ENCODE results near the gene DNAJB6.

Gene DNAJB6

GRCh38 chr7:157431173-157431950, 94.6 kb downstream of the DNAJB6 start:
- DNase-seq, result peak; percentile 2

- no peak for DNase-seq
Measured at GRCh38 chr7:157431951-157432540, 95.2 kb downstream of the DNAJB6 start.

GRCh38 chr7:157432541-157432956, 95.7 kb downstream of the DNAJB6 start:
- DNase-seq, result peak; percentile 40

- peak; percentile 71 for DNase-seq
Measured at GRCh38 chr7:157432957-157433576, 96.3 kb downstream of the DNAJB6 start.

- no peak for DNase-seq
Measured at GRCh38 chr7:157433628-157434027, 96.8 kb downstream of the DNAJB6 start.

GRCh38 chr7:157434231-157434630, 97.4 kb downstream of the DNAJB6 start:
- DNase-seq, result no peak

- DNase-seq, result no peak
Measured at GRCh38 chr7:157434701-157435100, 97.9 kb downstream of the DNAJB6 start.

GRCh38 chr7:157436076-157436475, 99.3 kb downstream of the DNAJB6 start:
- no peak for DNase-seq

GRCh38 chr7:157436763-157437480, 100.1 kb downstream of the DNAJB6 start:
- DNase-seq, result no peak

- DNase-seq, result no peak
Measured at GRCh38 chr7:157437519-157438061, 100.8 kb downstream of the DNAJB6 start.

GRCh38 chr7:157438121-157439025, 101.6 kb downstream of the DNAJB6 start:
- no peak for DNase-seq

- DNase-seq, result no peak
Measured at GRCh38 chr7:157439149-157439548, 102.3 kb downstream of the DNAJB6 start.

- no peak for DNase-seq
Measured at GRCh38 chr7:157439761-157440160, 103.0 kb downstream of the DNAJB6 start.

GRCh38 chr7:157440346-157441022, 103.7 kb downstream of the DNAJB6 start:
- no peak for DNase-seq

- DNase-seq, result no peak
Measured at GRCh38 chr7:157441023-157441399, 104.2 kb downstream of the DNAJB6 start.

GRCh38 chr7:157442456-157442855, 105.7 kb downstream of the DNAJB6 start:
- DNase-seq, result no peak

GRCh38 chr7:157442993-157443831, 106.4 kb downstream of the DNAJB6 start:
- no peak for DNase-seq

GRCh38 chr7:157444011-157444842, 107.4 kb downstream of the DNAJB6 start:
- DNase-seq, result no peak

- no peak for DNase-seq
Measured at GRCh38 chr7:157444843-157445135, 108.0 kb downstream of the DNAJB6 start.
